Esophagus (tissue), 2 donors: ENCODE measurements around the gene CHST2. TPM values are rescaled to one million over a fixed set of nuclear protein-coding genes. Genes with fewer than 3 reads are reported as not detected.

Experiments used
- H3K27ac ChIP-seq, 2 donors: one replicate each; pipeline ENCODE4 v1.5.1; 2013; ENCODE audit warnings: low read depth in 2 of 2, mild to moderate bottlenecking in 2 of 2, inconsistent platforms in 1 of 2, low read length in 1 of 2, moderate library complexity in 1 of 2
- H3K27me3 ChIP-seq, 2 donors: one replicate each; pipeline ENCODE4 v1.6.1; 2013; ENCODE audit warnings: low read length in 2 of 2, control low read depth in 1 of 2, mild to moderate bottlenecking in 1 of 2; ENCODE audit not compliant: insufficient read depth in 2 of 2, control insufficient read depth in 1 of 2
- H3K36me3 ChIP-seq, 2 donors: one replicate each; pipeline ENCODE4 v1.6.1; 2013; ENCODE audit warnings: low read length in 1 of 2; ENCODE audit not compliant: control insufficient read depth in 2 of 2, insufficient read depth in 2 of 2
- H3K4me1 ChIP-seq, 2 donors: one replicate each; pipeline ENCODE4 v1.6.1; 2013; ENCODE audit warnings: low read length in 1 of 2; ENCODE audit not compliant: control insufficient read depth in 2 of 2, insufficient read depth in 2 of 2
- H3K4me3 ChIP-seq, 2 donors: one replicate each; pipeline ENCODE4 v1.5.1; 2013; ENCODE audit warnings: low read length in 2 of 2, mild to moderate bottlenecking in 2 of 2, low read depth in 1 of 2, moderate library complexity in 1 of 2
- H3K9me3 ChIP-seq, 2 donors: one replicate each; pipeline ENCODE4 v1.6.1; 2013; ENCODE audit warnings: mild to moderate bottlenecking in 2 of 2, low read depth in 1 of 2, low read length in 1 of 2, moderate library complexity in 1 of 2; ENCODE audit not compliant: control insufficient read depth in 2 of 2, insufficient read depth in 1 of 2
- WGBS, 2 donors: extraction: QIAGEN DNeasy Blood & Tissue Kit; methylation state at CpG; one replicate each; pipeline ENCODE4 v1.1.7; 2013; 5-methylcytosine and 5-hydroxymethylcytosine counted together
- polyA plus RNA-seq, 2 donors: library from polyadenylated mRNA; stranded (reverse); fragments of 200-250 nt; gene quantifications; one replicate each; pipeline ENCODE4 v1.2.3, GENCODE V29; 2013
- donor health status: healthy with polysubstance abuse.
- donor health status: Bipolar disorder and iron deficiency.

Gene CHST2
- polyA plus RNA-seq, 2 donors = 0.37 to 0.48 TPM

- no peaks in the 10 kb centered on the region for H3K9me3 ChIP-seq
- 67 to 69% methylated on average over 5 of the region's 5 CpGs for WGBS, 2 donors
- H3K27ac ChIP-seq = no peak overlapping the region
- no peaks in the 10 kb centered on the region for H3K4me1 ChIP-seq
- no peaks in the 10 kb centered on the region for H3K27me3 ChIP-seq
- H3K36me3 ChIP-seq = no peaks in the 10 kb centered on the region
- no peak overlapping the region for H3K4me3 ChIP-seq
Measured at GRCh38 chr3:143128227-143128955, 8.8 kb downstream of the CHST2 start.

GRCh38 chr3:143132246-143132980 lies 12.8 kb downstream of the CHST2 start:
- no peak overlapping the region for H3K4me3 ChIP-seq
- H3K4me1 ChIP-seq = no peaks in the 10 kb centered on the region
- H3K27me3 ChIP-seq = no peaks in the 10 kb centered on the region
- no peaks in the 10 kb centered on the region for H3K36me3 ChIP-seq
- no peak overlapping the region for H3K27ac ChIP-seq
- 78 to 82% methylated on average over 3 of the region's 3 CpGs for WGBS, 2 donors
- no peaks in the 10 kb centered on the region for H3K9me3 ChIP-seq

GRCh38 chr3:143134471-143134870 lies 14.9 kb downstream of the CHST2 start:
- 44 to 64% methylated on average over 1 of the region's 1 CpG for WGBS, 2 donors
- Histone ChIP-seq H3K36me3 (no peaks in the 10 kb centered on the region), H3K9me3 (no peaks in the 10 kb centered on the region), H3K4me3 (no peak overlapping the region), H3K27ac (no peak overlapping the region), H3K27me3 (no peaks in the 10 kb centered on the region), H3K4me1 (no peaks in the 10 kb centered on the region)

GRCh38 chr3:143135150-143135549 lies 15.6 kb downstream of the CHST2 start:
- no peaks in the 10 kb centered on the region for H3K36me3 ChIP-seq
- H3K4me3 ChIP-seq = no peak overlapping the region
- H3K9me3 ChIP-seq = no peaks in the 10 kb centered on the region
- H3K4me1 ChIP-seq = no peaks in the 10 kb centered on the region
- H3K27ac ChIP-seq = no peak overlapping the region
- 53 to 58% methylated on average over 2 of the region's 2 CpGs for WGBS, 2 donors
- no peaks in the 10 kb centered on the region for H3K27me3 ChIP-seq

GRCh38 chr3:143137435-143138036 lies 18.0 kb downstream of the CHST2 start:
- H3K27me3 ChIP-seq = no peaks in the 10 kb centered on the region
- WGBS, 2 donors = 48 to 74% methylated on average over 2 of the region's 2 CpGs
- H3K9me3 ChIP-seq = no peaks in the 10 kb centered on the region
- H3K4me3 ChIP-seq = no peak overlapping the region
- H3K4me1 ChIP-seq = no peaks in the 10 kb centered on the region
- H3K36me3 ChIP-seq = no peaks in the 10 kb centered on the region
- no peak overlapping the region for H3K27ac ChIP-seq

GRCh38 chr3:143138953-143139352 lies 19.4 kb downstream of the CHST2 start:
- 82 to 88% methylated on average over 3 of the region's 3 CpGs for WGBS, 2 donors
- Histone ChIP-seq H3K4me3 (no peak overlapping the region), H3K4me1 (no peaks in the 10 kb centered on the region)

GRCh38 chr3:143139762-143140161 lies 20.2 kb downstream of the CHST2 start:
- WGBS, 2 donors = 65 to 71% methylated on average over 7 of the region's 7 CpGs

More at GRCh38 chr3:143138953-143139352, 19.4 kb downstream of the CHST2 start:
- no peak overlapping the region for H3K27ac ChIP-seq
- no peaks in the 10 kb centered on the region for H3K9me3 ChIP-seq
- H3K36me3 ChIP-seq = no peaks in the 10 kb centered on the region
- no peaks in the 10 kb centered on the region for H3K27me3 ChIP-seq

GRCh38 chr3:143140550-143140949 lies 21.0 kb downstream of the CHST2 start:
- Histone ChIP-seq H3K36me3 (no peaks in the 10 kb centered on the region), H3K4me1 (no peaks in the 10 kb centered on the region), H3K27me3 (no peaks in the 10 kb centered on the region), H3K27ac (no peak overlapping the region), H3K4me3 (no peak overlapping the region), H3K9me3 (no peaks in the 10 kb centered on the region)
- WGBS, 2 donors = 89 to 91% methylated on average over 6 of the region's 6 CpGs

More at GRCh38 chr3:143139762-143140161, 20.2 kb downstream of the CHST2 start:
- no peaks in the 10 kb centered on the region for H3K9me3 ChIP-seq
- H3K27me3 ChIP-seq = no peaks in the 10 kb centered on the region
- H3K27ac ChIP-seq = no peak overlapping the region
- H3K4me1 ChIP-seq = no peaks in the 10 kb centered on the region
- no peaks in the 10 kb centered on the region for H3K36me3 ChIP-seq
- no peak overlapping the region for H3K4me3 ChIP-seq

GRCh38 chr3:143142354-143142753 lies 22.8 kb downstream of the CHST2 start:
- Histone ChIP-seq H3K27ac (no peak overlapping the region), H3K36me3 (no peaks in the 10 kb centered on the region), H3K27me3 (no peaks in the 10 kb centered on the region), H3K4me3 (no peak overlapping the region), H3K4me1 (no peaks in the 10 kb centered on the region), H3K9me3 (no peaks in the 10 kb centered on the region)
- 89 to 94% methylated on average over 17 of the region's 17 CpGs for WGBS, 2 donors
